ENCODE results near the gene STARD10.
A peak's percentile ranks its signal among the peaks of the same experiment; 100 is the strongest.
"Not testable (repeated sequence)": the region's sequence is repeated elsewhere in the genome, so short reads cannot be mapped to it uniquely, and the experiment has no call there.

Gene STARD10

DNA sequence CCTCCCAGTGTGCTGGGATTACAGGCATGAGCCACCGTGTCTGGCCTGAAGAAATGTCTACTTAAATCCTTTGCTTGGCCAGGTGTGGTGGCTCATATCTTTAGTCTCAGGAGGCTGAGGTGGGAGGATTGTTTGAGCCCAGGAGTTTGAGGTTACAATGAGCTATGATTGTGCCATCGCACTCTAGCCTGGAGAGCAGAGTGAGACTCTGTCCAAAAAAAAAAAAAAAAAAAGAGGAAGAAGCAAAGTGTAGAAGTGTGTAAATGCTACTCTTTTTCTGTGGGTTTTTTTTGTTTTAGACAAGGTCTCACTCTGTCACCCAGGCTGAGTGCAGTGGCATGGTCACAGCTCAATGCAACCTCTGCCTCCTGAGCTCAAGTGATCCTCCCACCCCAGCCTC is 13.9 kb upstream of the STARD10 start:
- DNase-seq (ENCODE audit: low read depth in 2 of 2) = no peak

DNA sequence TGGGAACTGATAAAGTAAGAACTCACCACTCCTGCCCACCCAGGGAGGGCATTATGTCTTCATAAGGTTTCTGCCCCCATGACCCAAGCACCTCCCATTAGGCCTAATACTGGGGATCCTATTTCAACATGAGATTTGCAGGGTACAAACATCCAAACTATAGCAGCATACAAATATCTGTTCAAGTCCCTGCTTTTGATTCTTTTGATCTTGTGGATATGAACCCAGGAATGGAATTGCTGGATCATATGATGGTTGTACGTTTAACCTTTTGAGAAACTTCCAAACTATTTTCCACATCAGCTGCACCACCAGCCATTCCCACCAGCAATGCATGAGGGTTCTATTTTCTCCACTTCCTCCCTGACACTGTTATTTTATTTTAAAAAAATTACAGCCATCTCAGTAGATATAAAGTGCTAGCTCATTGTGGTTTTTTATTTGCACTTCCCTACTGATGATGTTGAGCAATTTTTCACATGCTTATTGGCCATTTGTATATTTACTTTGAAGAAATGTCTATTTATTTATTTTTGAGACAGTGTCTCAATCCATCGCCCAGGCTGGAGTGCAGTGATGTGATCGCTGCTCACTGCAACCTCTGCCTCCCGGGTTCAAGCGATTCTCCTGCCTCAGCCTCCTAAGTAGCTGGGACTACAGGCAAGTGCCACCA is 13.3 kb upstream of the STARD10 start:
- DNase-seq (ENCODE audit: low read depth in 2 of 2) = no peak

DNA sequence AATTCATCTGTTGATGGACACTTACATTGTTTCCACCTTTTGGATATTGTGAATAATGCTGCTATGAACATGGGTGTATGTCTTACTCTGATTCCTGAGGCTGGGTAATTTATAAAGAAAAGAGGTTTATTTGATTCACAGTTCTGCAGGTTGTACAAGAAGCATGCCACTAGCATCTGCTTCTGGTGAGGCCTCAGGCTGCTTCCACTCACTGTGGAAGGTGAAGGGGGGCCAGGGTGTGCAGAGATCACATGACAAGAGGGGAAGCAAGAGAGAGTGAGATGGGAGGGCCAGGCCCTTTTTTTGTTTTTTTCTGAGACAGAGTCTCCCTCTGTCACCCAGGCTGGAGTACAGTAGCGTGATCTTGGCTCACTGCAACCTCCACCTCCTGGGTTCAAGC is 12.5 kb upstream of the STARD10 start:
- not testable (repeated sequence) for DNase-seq (ENCODE audit: low read depth in 2 of 2)

DNA sequence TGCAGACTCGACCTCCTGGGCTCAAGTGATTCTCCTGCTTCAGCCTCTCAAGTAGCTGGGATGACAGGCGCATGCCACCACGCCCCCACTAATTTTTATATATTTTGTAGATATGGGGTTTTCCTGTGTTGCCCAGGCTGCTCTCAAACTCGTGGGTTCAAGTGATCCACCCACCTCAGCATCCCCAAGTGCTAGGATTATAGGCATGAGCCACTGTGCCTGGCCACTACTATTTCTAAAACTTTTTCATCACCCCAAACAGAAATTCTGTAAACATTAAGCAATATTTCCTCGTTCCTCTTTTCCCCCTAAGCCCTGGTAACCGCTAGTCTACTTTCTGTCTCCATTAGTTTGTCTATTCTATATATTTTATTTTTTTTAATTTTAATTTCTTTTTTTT is 11.4 kb upstream of the STARD10 start:
- no peak for DNase-seq (ENCODE audit: low read depth in 2 of 2)

DNA sequence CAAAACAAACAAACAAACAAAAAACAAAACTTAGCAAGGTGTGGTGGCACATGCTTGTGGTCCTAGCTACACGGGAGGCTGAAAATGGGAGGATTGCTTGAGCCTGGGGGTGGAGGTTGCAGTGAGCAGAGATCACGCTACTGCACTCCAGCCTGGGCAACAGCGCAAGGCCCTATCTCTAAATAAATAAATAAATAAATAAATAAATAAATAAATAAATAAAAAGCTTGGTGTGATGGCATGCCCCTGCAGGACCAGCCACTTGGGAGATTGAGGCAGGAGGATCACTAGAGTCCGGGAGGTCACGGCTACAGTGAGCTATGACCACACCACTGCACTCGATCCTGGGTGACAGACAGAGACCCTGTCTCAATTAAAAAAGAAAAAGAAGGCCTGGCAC is 9.0 kb upstream of the STARD10 start:
- DNase-seq (ENCODE audit: low read depth in 2 of 2) = no peak

DNA sequence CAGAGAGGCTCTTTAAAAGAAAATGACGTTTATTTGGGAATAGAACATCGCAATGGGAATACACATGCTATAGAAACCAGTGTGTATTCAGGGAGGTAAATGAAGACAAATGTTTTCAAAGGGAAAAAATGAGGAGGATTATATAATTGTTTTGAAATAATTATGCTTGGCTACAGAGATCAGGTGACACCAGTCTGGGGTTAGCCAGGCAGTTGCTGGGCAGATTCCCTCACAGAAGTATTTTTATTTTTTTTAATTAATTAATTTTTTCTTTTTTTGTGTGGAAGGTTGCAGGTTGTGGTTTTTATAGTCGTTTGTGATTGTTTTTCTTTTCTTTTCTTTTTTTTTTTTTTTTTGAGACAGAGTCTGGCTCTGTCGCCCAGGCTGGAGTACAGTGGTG is 5.6 kb upstream of the STARD10 start:
- DNase-seq (ENCODE audit: low read depth in 2 of 2) = no peak

DNA sequence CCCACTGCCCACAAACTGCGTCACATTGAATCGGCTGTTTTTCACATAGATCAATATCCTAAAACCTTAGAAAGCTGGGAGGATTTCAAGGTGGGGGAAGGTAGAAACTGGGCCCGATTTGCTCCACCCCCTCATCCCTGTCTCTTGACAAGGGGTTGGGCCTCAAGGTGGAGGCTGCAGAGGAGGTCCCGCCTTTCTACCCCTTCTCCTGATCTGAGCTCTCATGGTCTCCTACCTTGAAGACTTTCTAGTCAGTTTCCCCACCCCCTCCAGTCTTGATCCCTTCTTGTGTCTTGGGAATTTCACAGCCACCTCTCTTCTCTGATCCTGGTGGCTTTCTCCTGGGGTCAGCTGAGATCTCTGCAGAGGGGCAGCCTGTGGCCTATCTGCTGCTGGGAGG is 4.5 kb upstream of the STARD10 start:
- DNase-seq (ENCODE audit: low read depth in 2 of 2) = no peak

DNA sequence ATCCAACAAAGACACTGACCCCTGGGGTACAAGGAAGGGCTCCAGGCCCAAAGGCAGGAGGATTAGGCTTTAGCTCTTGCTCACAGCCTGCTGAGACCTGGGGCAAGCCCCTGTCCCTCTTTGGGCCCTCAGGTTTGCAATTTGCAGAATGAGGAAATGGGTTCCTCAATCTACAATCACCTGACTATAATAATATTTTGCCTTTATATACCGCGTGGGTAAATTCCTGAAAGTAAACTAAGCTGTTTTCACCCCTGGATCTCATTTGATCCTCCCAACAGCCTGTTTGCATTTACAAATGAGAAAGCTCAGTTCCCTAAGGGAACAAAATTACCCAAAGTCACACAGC is 797 bp downstream of the STARD10 start:
- no peak for DNase-seq (ENCODE audit: low read depth in 2 of 2)

DNA sequence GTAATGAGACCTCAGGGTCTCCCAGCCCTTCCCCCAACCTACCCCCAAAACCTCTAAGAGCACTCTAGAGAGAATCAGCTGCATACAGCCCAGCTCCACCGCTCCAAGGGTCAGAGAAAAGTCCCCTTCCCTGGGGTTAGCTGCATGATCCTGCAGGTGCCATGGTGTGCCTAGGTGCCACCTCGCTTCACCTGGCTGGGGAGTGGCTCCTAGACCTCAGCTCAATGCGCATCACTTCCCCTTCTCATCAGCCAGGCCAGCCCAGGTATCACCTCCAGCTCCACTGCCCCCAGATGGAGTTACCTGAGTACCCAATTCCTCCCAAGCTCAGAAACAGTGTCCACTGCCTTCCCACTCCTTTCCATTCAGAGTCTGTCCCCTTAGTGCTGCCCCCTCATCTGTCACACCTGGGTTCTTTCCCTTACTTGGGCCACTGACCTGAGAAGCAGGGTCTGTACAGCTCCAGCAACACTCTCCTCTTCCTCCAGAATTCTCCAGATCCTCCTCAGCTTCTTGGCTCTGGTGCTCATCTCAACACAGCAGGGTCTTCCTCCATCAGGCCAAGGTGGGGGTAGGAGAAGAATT is 1.3 kb downstream of the STARD10 start:
- no peak for DNase-seq (ENCODE audit: low read depth in 2 of 2)

DNA sequence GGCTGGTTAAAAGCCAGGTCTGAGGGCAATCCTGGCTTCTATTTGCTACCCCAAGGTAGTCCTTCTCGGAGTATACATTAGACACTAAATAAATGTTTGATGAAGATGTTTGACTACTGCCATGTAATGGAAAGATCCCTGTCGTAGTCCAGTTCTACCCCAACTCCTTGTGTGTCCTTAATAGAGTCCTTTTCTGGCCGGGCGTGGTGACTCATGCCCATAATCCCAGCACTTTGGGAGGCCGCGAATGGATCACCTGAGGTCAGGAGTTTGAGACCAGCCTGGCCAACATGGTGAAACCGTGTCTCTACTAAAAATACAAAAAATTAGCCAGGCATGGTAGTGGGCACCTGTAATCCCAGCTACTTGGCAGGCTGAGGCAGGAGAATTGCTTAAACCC is 2.6 kb downstream of the STARD10 start:
- not testable (repeated sequence) for DNase-seq (ENCODE audit: low read depth in 2 of 2)

DNA sequence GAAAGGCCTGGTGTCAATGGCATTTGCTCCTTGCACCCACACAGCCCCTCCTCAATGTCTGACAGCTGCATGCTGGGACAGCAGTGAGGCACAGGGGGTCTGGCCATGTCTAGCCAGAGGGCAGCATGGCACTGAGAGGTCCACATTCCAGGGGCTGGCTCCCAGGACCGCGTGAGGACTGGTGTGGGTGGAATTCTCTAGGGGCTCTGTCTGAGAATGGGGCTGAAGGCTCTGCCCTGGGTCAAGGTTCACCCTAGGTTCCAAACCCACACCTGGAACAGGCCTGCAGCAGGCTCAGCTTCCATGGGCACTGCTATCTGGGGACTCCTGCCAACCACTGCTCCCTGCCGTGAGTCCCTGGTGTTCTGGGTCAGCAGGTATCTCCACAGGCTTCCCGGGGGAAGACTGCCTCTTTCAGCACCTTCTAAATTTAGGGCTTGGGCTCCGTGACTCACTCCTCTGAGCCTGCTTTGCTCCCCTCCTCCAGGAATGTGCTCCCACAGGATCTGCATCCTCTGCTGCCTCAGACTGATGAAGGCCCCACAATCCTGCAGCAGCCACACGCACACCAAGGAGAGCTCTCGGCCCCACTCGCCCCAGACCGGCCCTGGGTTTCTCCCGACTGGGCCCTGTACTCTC is 4.2 kb downstream of the STARD10 start:
- no peak for DNase-seq (ENCODE audit: low read depth in 2 of 2)

DNA sequence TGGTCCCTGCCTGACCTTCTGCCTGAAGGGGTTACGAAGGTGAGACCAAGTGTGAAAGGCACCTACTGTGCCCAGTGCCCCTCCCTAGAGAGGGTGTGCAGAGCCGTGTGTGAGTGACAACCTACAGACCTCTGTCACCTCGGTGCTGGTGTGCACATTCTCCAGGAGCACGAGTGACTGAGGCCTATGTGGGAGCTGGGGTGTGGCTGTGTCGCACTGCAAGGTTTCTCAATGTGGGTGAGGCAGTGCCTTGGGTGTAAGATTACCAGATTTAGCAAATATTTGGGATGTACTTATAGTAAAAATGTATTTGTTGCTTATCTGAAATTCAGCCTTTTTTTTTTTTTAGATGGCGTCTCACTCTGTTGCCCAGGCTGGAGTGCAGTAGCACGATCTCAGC is 5.6 kb downstream of the STARD10 start:
- no peak for DNase-seq (ENCODE audit: low read depth in 2 of 2)

DNA sequence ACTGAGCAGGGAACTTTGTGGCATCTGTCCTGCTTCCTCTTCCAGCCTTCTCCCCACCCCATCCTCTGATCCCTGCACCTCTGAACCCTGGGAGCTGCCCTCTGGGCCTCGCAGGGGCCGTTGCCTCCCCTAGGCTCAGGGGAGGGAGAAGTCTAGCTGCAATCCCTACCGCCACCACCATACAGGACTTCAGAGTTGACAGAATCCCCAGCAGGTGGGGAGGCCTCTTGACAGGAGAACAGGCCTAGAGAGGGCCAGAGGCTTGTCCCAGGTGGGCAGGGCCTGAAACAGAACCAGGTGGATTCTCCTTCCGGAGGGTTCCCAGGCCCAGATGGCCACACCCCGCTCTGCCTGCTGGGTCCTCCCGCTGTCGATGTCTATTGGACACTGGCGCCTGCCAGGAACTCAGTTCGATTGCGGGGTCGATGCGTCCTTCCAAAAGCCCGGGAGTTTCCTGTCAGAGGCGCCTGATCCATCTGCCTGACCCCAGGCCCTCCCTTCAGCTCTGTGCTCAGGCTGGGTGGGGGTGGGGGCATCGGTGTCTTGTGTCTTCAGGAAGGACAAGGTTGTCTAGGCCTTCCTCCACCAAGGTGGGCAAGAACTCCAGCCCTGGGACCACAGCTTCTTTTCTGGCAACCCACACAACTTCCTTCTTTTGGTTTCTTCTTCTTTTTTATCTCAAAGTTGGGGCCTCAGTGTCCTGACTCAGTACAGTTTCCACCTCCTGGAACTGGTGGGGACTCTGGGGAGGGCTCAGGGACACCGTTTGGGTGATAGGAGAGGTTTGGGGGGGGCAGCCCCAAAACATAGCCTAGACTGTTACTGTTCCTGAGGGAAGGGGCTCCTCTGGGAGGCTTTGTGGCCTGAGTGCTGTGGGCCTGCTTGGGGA is 6.4 kb downstream of the STARD10 start:
- DNase-seq (ENCODE audit: low read depth in 2 of 2) = no peak

DNA sequence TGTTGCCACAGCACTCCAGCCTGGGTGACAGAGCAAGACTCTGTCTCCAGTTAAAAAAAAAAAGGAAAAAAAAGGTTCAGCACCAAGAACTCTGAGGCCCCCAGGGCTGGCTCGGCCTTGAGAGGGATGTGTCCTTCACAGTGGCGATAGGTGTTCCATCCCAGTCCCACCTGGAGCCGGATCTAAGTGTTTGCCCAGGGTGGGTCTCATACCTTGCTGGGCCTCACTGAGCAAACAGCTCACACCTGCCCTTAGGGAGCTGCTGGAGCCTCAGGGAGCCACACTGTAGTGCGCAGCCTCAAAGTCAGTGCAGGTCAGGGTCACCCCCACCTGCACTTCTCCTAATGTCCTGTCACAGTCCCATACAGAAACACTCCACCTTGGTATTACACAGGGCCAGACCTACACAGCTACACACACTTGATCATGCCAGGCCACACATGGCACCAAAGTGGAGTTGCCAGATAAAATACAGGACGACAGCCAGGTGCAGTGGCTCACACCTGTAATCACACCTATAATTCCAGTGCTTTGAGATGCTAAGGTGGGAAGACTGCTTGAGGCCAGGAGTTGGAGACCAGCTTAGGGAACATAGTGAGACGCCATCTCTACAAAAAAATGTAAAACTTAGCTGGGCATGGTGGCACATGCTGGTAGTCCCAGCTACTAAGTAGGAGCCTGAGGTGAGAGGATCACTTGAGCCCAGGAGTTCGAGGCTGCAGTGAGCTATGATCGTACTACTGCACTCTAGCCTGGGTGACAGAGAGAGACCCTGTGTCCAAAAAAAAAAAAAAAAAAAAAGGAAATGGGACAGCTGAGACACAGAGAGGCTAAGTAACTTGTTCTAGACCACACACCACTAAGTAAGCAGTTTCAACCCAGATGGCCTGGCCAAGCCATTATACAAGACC is 7.3 kb downstream of the STARD10 start:
- no peak for DNase-seq (ENCODE audit: low read depth in 2 of 2)

DNA sequence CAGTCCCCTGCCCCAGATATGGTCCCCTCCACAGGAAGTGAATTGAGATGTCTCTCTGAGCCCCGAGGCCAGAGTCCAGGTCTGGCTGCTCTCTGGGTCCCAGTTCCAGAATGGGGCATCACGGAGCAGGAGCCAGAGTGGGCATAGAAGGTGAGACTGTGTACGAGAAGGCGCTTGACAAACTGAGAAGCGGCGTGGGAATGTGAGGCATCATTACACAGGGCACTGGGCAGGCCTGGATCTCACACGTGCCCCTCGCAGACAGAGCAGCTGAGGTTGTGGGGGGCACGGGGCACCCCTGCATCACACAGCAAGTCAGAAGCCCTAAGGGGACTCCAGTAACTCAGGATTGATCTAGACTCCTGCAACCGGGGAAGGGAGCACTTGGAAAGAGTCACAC is 9.2 kb downstream of the STARD10 start:
- no peak for DNase-seq (ENCODE audit: low read depth in 2 of 2)

DNA sequence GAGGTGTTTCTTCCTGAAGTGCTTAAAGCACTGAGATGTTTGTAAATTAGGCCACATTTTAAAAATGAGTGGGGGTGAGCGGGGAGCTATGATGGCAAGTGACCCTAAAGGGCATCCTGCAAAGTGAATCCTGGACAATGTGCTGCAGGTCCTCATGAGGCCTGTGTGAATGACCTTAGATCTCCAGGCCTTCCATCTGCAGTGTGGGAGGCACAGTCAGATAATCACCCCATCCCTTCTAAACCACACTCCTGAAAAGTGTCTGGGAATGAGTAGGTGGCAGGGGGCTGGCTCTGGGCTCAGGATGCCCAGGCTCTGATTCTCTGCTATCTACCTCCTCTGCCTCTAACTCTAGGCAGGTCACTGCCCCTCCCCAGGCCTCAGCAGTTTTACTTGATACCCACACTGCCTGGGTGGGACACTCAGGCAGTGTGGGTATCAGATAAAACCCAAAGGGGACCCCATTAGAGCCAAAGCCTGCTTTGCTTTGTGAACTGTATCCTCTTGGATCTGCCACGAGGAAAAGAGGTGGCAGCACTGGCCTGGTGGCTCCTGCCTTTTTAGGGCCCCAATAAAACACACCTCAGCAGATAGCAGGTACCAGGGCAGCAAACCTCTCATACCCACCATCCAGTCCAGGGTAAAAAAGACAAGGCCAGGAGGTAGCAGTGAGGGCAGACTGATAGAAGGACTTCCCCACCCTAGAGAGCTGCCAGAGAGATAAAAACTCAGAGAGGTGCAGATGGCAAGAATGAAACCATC is 10.5 kb downstream of the STARD10 start:
- no peak for DNase-seq (ENCODE audit: low read depth in 2 of 2)

DNA sequence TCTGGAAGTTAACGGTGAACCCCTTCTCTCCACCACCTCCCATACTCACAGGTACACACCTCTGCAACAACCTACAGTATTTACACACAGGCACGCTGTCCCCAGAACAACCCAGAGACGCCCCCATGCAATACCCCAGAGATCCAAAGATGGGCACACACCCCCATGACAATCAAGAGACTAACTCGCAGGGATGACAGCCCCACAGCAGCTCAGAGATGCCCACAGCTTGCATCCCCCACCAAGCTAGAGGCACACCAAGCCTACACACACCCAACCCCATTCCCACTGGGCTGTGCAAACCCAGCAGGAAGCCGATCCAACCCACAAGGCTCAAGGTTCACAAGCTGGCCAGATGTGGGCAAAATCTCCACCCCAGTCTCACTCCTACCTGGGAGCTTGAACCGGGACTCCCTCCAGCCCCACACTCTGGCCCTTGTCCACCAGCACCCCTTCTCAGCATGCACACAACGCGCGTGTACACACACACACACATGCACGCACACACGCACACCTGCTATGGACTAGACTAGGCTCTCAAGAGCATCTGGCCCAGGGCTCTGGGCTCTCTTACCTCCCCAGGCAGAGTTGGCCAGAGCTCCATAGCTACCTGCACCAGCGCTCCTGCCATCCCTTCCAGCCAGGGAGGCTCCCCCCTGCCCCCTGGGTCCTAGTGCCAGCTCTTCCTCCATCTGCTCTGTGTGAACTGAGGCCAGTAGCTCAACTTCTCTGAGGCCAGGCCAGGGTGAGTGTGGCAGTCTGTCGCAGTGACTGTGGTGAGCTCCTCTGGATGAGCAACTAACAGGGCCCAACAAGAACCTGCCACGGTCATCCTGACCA is 11.5 kb downstream of the STARD10 start:
- DNase-seq (ENCODE audit: low read depth in 2 of 2) = no peak

DNA sequence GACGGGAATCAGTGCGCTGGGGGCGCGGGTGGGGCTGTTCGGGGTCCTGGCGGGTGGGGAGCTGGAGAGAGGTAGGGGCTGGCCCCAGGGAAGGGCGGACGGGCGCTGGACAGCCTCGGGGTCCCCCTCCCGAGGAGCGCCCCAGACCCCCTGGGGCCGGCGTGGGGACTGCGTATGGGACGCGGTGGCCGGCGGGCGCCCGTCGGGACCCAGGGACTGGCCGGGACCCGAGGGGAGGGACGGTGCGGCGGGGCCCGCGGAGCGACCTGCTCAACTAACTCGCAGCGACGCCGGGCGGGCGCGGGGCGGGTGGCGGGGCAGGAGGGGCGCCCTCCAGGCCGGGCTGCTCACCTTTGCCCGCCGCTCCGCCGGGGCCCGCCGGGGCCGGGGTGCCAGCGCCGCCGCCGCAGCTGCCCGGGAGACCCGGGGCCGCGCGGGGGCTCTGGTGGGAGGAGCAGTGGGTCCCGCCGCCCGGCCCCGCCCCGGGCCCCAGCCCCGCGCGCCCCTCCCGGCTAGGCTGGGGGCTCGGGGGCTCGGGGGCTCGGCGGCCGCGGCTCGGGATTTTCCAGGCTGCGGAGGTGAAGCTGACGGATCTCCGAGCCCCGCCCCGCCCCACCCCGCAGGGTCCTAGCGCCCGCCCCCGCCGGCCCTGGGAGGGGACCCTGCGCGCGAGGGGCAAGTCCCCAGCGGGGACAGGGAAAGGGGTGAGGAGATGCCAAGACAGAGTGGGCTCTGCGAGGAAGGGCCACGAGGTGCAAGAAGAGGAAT is 12.3 kb downstream of the STARD10 start:
- DNase-seq (ENCODE audit: low read depth in 2 of 2) = peak; percentile 28 to 37

DNA sequence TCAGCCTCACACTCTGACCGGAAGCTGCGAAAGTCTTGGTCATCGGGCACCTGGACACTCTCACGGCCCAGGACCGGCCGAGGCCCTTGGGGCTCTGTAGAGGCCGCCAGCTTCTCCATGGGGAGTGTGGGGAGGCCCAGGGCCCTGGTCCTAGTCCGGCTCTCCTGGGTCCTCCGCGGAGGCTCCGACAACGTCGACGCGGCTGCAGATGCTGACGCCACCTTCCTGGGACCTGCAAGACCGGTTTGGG is 12.9 kb downstream of the STARD10 start:
- no peak for DNase-seq (ENCODE audit: low read depth in 2 of 2)
